Mesodermal cell (in vitro differentiated cells): Measurements from ENCODE around the gene MS4A4E.

ENCODE experiments used
- H3K27ac ChIP-seq: 2 replicates; pipeline ENCODE4 v1.7.0; 2013; ENCODE audit warnings: mild to moderate bottlenecking, low read depth, low read length, moderate library complexity; ENCODE audit not compliant: severe bottlenecking
- H3K36me3 ChIP-seq: 2 replicates; pipeline ENCODE4 v1.7.1; 2013; ENCODE audit warnings: mild to moderate bottlenecking, low read length, moderate library complexity; ENCODE audit not compliant: control insufficient read depth, insufficient read depth
- H3K4me1 ChIP-seq: one replicate; pipeline ENCODE4 v1.7.1; 2013; ENCODE audit warnings: mild to moderate bottlenecking, low read length; ENCODE audit not compliant: insufficient read depth, control insufficient read depth, poor library complexity, severe bottlenecking
- H3K4me3 ChIP-seq: 2 replicates; pipeline ENCODE4 v1.7.0; 2013; ENCODE audit warnings: low read length, control low read depth, mild to moderate bottlenecking; ENCODE audit not compliant: insufficient read depth, poor library complexity, severe bottlenecking; ENCODE audit errors: extremely low read depth
- H3K9me3 ChIP-seq: 2 replicates; pipeline ENCODE4 v1.7.1; 2013; ENCODE audit warnings: mild to moderate bottlenecking, low read length, moderate library complexity; ENCODE audit not compliant: control insufficient read depth
- WGBS, 2 experiments: methylation state at CpG; one replicate each; pipeline ENCODE4 v1.1.5; 2013; ENCODE audit warnings: missing lambda C conversion rate in 2 of 2; ENCODE audit not compliant: insufficient coverage in 2 of 2; 5-methylcytosine and 5-hydroxymethylcytosine counted together

MS4A4E gene

DNA sequence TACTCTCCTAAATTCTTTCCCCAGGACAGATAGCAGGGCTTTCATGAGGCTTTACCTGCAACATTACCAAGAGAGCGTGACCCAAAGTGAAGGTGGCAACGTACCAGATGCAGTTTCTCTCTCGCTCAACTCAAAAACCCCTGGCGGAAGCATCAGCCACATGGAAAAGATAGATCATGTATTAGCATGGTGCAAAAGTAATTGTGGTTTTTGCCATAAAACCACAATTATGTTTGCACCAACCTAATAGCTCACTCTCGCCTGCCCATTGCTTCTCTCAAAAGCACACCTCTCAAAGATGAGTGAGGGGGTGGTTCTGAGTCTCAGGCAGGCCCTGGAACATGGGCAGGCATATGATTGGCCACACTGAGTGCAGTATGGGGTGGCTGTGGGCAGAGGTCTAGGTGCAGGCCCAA is 67.1 kb downstream of the MS4A4E start:
- H3K36me3 ChIP-seq = no peaks in the 10 kb centered on the region
- no peak overlapping the region for H3K27ac ChIP-seq
- no peaks in the 10 kb centered on the region for H3K4me1 ChIP-seq
- WGBS, 2 experiments = no CpG with 5 or more reads among the region's 5 CpGs
- no peaks in the 10 kb centered on the region for H3K9me3 ChIP-seq
- H3K4me3 ChIP-seq = no peak overlapping the region

DNA sequence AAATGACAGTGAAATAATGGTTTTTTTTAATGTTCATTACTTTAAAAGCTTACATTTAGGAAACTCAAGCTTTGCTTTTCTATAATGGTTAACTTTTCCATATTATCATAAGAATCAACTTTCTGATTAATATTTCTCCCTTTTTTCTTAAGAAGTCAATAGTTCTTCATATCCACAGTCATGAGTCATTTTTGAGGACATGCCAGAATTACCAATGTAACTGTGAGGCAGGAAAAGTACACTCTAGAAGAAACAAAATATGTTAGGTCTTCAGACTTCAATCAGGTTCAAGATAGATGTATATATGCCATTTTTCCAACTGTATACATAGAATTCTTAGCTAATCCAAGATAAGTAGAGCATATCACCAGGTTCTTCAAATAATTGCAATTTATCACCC is 70.9 kb downstream of the MS4A4E start:
- no peaks in the 10 kb centered on the region for H3K4me1 ChIP-seq
- H3K36me3 ChIP-seq = no peaks in the 10 kb centered on the region
- no peak overlapping the region for H3K4me3 ChIP-seq
- peaks cover 15% of the 10 kb centered on the region for H3K9me3 ChIP-seq
- no peak overlapping the region for H3K27ac ChIP-seq

DNA sequence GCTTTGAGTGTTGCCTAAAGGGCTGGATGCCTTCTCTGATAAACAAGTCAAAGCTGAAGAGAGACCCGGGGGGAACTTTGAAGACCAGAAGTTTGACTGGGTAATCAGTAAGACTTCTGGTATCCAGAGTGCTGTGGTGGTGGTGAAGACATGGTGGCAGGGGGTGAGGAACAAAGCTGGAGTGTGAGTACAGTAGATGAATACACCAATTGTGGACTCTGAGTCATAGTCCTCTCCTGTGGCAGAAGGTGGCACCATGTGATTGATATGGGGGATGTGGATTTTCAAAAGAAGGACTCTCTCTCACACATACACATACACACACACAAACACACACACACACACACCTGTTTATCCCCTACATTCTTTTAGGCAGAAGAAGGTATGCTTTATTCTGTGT is 72.4 kb downstream of the MS4A4E start:
- WGBS, 2 experiments = 92 to 100% methylated on average over 1 of the region's 1 CpG
- Histone ChIP-seq H3K4me3 (no peak overlapping the region), H3K36me3 (no peaks in the 10 kb centered on the region), H3K4me1 (no peaks in the 10 kb centered on the region), H3K9me3 (peaks cover 15% of the 10 kb centered on the region), H3K27ac (no peak overlapping the region)

DNA sequence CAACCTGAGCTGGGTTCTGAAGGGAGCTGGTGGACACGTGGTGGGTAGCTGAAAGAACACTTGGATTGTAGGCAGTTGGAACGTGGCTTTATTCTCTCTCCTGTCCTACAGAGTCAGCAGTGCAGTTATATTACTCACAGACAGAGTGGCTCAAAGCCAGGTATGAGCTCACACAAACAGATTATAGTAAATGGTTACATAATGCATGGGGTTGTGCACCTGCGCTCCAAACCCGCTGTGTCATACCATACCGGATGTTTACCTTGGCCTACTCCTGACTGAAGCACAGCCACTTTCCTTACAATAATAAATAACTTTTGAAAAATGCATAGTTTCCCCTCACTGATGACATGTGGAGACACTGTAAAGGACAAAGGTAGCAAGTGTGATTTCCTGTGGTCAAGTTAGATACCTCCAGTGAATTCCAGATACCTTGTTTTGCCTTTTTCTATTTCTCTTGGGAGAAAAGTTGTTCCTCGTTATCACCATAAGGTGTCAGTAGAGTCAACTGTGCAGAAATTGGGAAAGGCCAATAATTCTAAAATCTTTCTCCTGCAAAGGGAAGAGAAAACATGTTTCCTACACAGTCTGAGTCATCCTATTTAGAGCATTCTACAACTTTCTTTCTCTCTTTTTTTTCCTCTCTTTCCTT is 73.5 kb downstream of the MS4A4E start:
- Histone ChIP-seq H3K27ac (no peak overlapping the region), H3K9me3 (peaks cover 15% of the 10 kb centered on the region), H3K4me3 (no peak overlapping the region), H3K36me3 (no peaks in the 10 kb centered on the region), H3K4me1 (no peaks in the 10 kb centered on the region)
- WGBS, 2 experiments = 83 to 100% methylated on average over 1 to 2 of the region's 6 CpGs

GRCh38 chr11:60168306-60168705 is 74.6 kb downstream of the MS4A4E start:
- Histone ChIP-seq H3K27ac (no peak overlapping the region), H3K9me3 (peaks cover 15% of the 10 kb centered on the region), H3K4me3 (no peak overlapping the region), H3K36me3 (no peaks in the 10 kb centered on the region), H3K4me1 (no peaks in the 10 kb centered on the region)
- WGBS, 2 experiments = 83 to 100% methylated on average over 4 of the region's 6 CpGs

DNA sequence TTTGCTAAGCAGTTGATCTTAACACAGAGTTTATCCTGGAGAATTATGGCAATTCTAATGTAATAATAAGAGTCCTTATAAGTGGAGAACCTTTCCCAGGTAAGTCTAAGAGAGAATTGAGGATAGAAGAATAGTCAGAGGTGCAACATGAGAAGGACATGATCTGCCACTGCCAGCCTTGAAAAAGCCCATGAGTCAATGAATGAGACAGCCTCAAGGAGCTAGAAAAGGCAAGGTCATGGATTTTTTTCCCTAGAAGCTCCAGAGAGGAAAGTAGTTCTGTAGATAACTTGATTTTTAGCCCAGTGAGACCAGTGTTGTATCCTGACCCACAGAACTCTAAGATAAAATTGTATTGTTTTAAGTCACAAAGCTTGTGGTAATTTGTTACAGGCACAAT is 77.0 kb downstream of the MS4A4E start:
- Histone ChIP-seq H3K9me3 (peaks cover 15% of the 10 kb centered on the region), H3K36me3 (no peaks in the 10 kb centered on the region), H3K4me1 (no peaks in the 10 kb centered on the region), H3K4me3 (no peak overlapping the region), H3K27ac (no peak overlapping the region)

DNA sequence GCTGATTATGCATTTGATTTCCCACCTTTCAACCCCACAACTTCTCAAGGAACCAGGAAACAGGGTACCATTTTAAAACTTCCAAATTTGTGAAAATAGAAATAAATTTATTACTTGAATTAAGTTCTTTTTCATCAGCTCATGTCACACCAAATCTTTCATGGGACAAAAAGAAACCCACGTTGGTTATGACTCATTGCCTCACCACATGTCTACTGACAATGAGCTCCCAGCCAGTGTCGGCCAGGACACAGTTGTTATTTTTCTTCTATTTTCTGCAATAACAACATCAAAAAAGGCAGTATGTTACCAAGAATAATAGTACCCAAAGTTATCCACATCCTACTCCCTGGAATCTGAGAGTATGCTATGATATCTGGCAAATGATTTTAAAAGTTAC is 77.4 kb downstream of the MS4A4E start:
- no peak overlapping the region for H3K4me3 ChIP-seq
- no peaks in the 10 kb centered on the region for H3K4me1 ChIP-seq
- no peaks in the 10 kb centered on the region for H3K36me3 ChIP-seq
- H3K27ac ChIP-seq = no peak overlapping the region
- WGBS, 2 experiments = 78 to 79% methylated on average over 2 of the region's 2 CpGs
- peaks cover 15% of the 10 kb centered on the region for H3K9me3 ChIP-seq

- Histone ChIP-seq H3K9me3 (peaks cover 14% of the 10 kb centered on the region), H3K4me1 (no peaks in the 10 kb centered on the region), H3K4me3 (no peak overlapping the region), H3K27ac (no peak overlapping the region), H3K36me3 (no peaks in the 10 kb centered on the region)
- 67% methylated on average over 1 of the region's 1 CpG; no CpG with 5 or more reads in 1 of the 2 experiments for WGBS, 2 experiments
These were observed 78.3 kb downstream of the MS4A4E start for GRCh38 chr11:60164550-60165075.

DNA sequence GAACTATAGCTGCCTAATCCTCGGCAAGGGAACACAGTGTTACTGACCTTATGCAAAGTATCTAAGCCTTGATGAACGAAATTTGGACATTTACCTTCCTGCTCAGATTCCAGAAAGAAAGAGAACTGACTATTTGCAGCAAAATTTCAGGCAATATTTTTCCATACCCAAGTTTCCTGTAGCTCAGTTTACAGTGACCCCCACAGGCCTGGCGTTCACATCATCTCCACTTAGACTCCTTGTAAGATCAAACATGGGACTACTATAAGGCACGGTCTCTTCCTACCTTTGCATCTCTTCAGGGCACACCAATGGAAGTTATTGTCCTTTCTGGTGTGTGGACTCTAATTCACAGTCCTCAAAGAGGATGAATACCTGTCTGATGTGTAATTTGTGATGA is 81.2 kb downstream of the MS4A4E start:
- WGBS, 2 experiments = 76 to 79% methylated on average over 3 of the region's 4 CpGs
- no peaks in the 10 kb centered on the region for H3K36me3 ChIP-seq
- H3K4me1 ChIP-seq = no peaks in the 10 kb centered on the region
- H3K9me3 ChIP-seq = no peaks in the 10 kb centered on the region
- H3K27ac ChIP-seq = no peak overlapping the region
- no peak overlapping the region for H3K4me3 ChIP-seq

GRCh38 chr11:60161107-60161506 is 81.8 kb downstream of the MS4A4E start:
- WGBS, 2 experiments = 90 to 100% methylated on average over 1 to 2 of the region's 2 CpGs
- Histone ChIP-seq H3K27ac (no peak overlapping the region), H3K9me3 (no peaks in the 10 kb centered on the region)

DNA sequence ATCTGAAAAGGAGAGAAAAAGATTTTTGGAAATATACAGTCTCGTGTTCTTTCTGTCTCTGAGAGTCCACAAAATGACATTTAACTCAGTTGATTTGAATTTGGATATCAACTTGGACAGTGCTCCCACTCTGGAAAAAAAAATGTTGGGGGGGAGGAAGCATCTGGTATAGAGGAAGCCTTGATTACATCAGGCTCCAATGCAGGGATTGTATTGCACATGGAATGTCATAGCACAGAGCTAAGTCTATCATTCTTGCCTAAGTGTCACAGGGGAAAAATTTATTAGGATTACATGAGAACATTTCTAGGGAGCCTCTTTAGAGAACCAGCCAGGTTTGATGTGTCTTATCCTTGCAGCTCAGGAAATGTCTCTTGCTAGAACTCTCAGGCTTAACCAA is 83.1 kb downstream of the MS4A4E start:
- H3K27ac ChIP-seq = no peak overlapping the region
- H3K4me1 ChIP-seq = no peaks in the 10 kb centered on the region
- H3K4me3 ChIP-seq = no peak overlapping the region
- H3K9me3 ChIP-seq = no peaks in the 10 kb centered on the region
- no peaks in the 10 kb centered on the region for H3K36me3 ChIP-seq
- WGBS, 2 experiments = 83 to 86% methylated on average over 1 of the region's 1 CpG

More at GRCh38 chr11:60161107-60161506, 81.8 kb downstream of the MS4A4E start:
- H3K36me3 ChIP-seq = no peaks in the 10 kb centered on the region
- no peak overlapping the region for H3K4me3 ChIP-seq
- no peaks in the 10 kb centered on the region for H3K4me1 ChIP-seq
